Stimulated activated CD4-positive, alpha-beta T cell treated with anti-CD3 and anti-CD28 coated beads, Interleukin-4, amount 100 ng/mL, for 1 hour (primary cell): ENCODE data around the gene PRICKLE3.
"Not testable (repeated sequence)": the region's sequence is repeated elsewhere in the genome, so short reads cannot be mapped to it uniquely, and the experiment has no call there.

Source experiments
- DNase-seq: peaks from one replicate; pipeline ENCODE4 v3.0.0-alpha.2; 2020

PRICKLE3 gene

DNA sequence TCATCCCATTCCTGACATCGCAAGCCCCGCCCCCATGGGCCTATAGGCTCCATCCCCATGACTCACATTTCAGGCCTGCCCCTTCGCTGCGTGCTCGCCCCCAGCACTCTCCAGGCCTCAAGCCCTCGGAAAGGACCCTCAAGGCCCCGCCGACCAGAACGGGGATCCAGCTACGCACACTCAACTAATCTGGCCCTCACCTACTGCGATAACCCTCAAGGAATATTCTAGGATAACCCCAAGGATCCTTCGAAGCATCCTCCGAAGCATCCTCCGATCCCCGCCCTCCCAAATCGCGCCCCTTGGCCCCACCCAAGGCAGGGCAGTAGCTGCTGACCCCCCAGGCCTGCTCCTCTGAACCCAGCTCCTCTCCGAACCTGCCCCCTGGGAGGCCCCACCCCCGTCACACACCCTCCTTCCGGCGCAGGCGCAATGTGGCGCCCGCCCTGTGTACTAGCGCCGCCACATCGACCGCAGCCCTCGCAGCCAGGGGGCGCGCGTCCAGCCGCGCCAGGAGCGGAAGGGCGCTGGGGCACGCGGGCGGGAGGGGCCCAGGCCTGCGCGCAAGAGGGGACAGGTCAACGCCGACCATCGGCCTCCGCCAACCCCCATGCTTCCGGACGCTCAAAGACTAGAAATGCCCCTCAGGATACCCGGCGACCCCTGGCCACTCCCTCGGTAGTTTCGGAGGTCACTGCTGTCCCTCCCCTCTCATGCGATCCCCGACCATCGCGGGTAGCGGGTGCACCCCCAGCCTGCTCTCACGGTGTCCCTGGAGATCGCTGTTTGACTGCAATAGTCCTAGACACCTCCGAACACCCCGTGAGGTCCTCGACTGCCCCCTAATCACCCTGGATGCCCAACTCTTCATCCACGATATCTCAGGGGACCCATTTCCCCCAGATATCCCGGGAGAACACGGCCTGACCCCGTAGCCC is 30.0 kb downstream of the PRICKLE3 start:
- DNase-seq = peak; percentile 82

GRCh38 chrX:49155243-49155899 is 30.8 kb downstream of the PRICKLE3 start:
- DNase-seq = peak; percentile 18

- DNase-seq = no peak
Observed at GRCh38 chrX:49153467-49153866, 32.7 kb downstream of the PRICKLE3 start.

- DNase-seq = not testable (repeated sequence)
Observed at GRCh38 chrX:49149291-49149690, 36.9 kb downstream of the PRICKLE3 start.

GRCh38 chrX:49148390-49149100 is 37.6 kb downstream of the PRICKLE3 start:
- DNase-seq = not testable (repeated sequence)

GRCh38 chrX:49147936-49148335 is 38.2 kb downstream of the PRICKLE3 start:
- no peak for DNase-seq

DNA sequence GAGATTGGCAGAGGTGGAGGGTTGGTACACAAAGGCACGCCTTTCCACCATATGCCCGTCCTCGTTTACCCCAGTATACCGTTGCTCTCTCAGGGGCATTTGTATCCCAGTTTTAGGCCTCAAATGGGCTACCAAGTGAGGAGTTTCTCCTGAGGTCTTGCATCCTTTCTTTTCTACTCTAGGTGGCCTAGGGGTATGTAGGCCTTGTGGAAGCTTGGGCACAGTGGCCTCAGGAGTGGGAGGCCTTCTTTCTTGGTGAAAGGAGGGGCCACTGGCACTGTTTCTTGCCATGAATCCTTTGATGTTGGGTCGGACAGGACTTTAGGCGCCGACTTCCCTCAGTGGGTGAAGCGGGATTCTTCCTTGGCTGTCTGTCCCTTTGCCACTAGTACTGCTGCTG is 38.9 kb downstream of the PRICKLE3 start:
- no peak for DNase-seq

DNA sequence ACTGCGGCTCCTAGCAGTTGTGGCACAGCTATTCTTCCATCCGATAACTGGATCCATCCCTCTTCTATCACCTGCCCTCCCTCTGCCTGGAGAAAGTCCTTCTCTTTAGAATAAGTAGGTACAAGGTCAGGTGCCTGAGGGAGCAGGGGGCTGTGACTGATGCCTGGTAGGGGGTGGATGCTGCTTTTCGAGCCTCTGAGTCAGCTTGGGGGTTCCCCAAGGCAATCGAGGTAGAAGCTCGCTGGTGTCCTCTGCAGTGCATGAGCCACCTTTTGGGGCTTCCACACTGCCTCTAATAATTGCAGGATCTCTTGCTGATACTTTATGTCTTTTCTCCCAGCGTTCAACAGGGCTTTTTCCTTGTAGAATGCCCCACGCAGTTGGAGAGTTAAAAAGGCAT is 43.0 kb downstream of the PRICKLE3 start:
- DNase-seq = peak; percentile 20

DNA sequence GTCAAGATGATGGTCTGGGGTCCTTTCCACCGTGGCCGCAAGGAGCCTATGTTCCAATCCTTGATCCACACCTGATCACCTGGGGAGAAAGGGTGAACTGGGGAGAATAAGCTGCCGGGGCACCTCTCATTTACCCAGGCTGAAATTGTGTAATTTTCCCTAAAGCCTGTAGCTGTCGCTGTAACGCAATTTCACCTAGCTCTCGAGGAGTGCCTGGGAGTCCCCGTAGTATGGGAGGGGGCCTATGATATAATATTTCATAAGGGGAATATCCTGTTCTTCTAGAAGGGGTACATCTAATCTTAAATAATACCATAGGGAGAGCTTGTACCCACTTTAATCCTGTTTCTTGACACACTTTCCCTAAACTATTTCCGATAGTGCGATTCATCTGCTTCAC is 43.9 kb downstream of the PRICKLE3 start:
- not testable (repeated sequence) for DNase-seq

GRCh38 chrX:49139713-49140112 is 46.5 kb downstream of the PRICKLE3 start:
- DNase-seq = no peak

GRCh38 chrX:49137492-49137891 is 48.7 kb downstream of the PRICKLE3 start:
- DNase-seq = no peak

- DNase-seq = no peak
Observed at GRCh38 chrX:49133759-49134158, 52.4 kb downstream of the PRICKLE3 start.

GRCh38 chrX:49132275-49132674 is 53.9 kb downstream of the PRICKLE3 start:
- not testable (repeated sequence) for DNase-seq

GRCh38 chrX:49129427-49129826 is 56.7 kb downstream of the PRICKLE3 start:
- DNase-seq = no peak

GRCh38 chrX:49127742-49128258 is 58.4 kb downstream of the PRICKLE3 start:
- DNase-seq = not testable (repeated sequence)
